ENCODE results near the gene KLHL30.

DNA sequence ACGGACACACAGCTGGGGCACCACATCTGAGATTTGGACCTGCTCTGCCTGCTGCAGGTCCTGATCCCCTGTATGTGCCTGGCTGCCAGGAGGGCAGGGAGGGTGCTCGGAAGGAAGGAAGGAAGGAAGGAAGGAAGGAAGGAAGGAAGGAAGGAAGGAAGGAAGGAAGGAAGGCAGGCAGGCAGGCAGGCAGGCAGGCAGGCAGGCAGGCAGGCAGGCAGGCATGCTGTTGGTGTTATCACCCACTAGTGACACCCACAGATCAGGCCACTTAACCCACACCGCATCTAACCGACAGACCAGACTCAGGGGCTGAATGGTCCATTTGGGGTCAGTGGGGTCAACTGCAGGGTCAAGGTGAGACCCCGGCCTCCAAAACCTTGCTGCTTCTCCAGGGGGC, 5.8 kb downstream of the KLHL30 start:
- TF ChIP-seq CTCF (conservative IDR thresholded peaks at IDR 0.05 in 1 of 2, IDR thresholded peaks at IDR 0.05 in 1 of 2; ENCODE audit: extremely low read depth in 1 of 2, insufficient read depth in 1 of 2, low read depth in 1 of 2, low read length in 2 of 2): no peak
- TF ChIP-seq EZH2 (IDR thresholded peaks at IDR 0.05; ENCODE audit: borderline replicate concordance, low read length): no peak

Data from mammary epithelial cell (primary cell).